GM19043 (cell line): ENCODE measurements around the gene AEBP1.

ENCODE experiments used
- ATAC-seq: cut with Tn5 transposase; IDR thresholded peaks from one replicate; pipeline ENCODE4 v1.9.1; 2021; ENCODE audit warnings: low read depth; ENCODE audit not compliant: unreplicated experiment

The AEBP1 gene

DNA sequence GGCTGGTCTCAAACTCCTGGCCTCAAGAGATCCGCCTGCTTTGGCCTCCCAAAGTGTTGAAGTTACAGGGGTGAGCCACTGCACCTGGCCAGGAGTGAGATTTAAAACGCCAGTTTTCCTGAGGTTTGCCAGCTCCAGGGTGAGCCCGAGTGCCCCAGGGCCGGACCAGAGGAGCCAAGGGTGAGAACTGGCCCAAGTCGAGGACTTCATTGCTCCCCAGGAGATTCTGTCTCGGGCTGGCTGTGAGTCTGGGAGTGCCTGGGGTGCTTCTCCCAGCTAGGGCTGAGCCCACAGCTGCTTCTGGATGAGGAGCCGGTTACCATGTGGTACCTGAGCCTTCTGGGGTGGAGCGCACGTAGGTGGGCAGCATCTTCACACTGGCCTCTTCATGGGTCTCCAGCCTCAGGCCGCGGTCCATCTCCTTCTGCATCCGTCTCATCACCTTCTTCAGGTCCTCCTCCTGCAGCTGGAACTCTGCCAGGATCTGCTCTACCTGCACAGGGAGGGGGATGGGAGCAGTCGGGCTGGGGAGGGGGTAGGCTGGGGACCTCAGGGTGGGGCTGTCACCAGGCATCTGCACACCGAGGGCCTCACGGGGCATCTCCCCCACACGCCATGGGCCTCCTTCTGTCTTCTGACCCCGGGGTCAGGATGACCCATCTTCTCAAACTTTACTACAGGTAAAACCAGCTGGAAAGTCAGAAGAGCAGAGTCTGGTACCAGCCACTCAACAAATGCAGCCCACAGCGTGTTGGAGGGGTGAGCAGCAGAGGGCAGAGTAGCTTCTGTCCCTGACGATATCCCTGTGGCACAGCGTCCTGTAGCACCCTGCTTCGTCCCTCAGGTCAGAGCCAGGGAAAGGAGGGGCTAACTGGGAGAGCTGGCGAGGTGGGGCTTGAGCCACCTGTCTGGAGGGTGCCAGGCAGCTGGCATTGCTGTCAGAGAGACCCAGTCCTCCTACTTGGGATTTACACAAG lies 49.1 kb downstream of the AEBP1 start:
- ATAC-seq = no peak

DNA sequence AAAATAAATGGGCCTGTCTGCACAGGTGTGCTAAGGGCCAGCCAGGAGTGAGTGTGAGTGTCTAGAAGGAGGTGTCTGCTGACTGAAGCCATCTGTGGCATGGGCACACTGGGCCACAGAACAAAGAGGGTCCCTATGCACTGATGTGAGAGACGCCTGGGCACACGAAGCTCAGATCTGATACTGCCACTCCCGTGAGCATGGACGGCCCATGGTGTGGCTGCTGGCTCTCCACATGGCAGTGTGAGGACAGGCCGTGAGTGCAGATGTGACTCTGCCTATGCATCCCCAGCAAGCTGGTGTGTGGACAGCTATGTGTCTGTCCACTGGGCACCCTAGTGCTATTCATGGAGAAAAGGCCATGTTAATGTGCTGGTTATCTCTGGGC lies 49.8 kb downstream of the AEBP1 start:
- no peak for ATAC-seq

DNA sequence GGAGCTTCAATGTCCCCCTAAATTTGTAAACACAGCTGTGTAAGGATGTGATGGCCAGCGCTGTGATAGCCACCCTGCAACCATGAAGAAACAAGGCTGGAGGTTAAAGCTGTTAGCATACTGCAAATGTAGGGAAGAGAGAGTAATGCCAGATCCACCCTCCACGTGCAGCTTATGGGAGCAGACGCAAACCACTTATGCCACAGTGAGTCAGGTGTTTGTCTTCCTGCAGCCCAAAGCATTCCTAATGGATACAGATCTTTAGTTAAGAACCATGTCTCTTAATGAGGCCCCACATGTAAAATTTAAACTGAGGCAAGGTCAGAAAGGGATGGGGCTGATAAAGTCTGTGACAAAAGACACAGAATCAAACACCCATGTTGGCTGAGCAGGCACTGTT lies 50.6 kb downstream of the AEBP1 start:
- ATAC-seq = no peak

DNA sequence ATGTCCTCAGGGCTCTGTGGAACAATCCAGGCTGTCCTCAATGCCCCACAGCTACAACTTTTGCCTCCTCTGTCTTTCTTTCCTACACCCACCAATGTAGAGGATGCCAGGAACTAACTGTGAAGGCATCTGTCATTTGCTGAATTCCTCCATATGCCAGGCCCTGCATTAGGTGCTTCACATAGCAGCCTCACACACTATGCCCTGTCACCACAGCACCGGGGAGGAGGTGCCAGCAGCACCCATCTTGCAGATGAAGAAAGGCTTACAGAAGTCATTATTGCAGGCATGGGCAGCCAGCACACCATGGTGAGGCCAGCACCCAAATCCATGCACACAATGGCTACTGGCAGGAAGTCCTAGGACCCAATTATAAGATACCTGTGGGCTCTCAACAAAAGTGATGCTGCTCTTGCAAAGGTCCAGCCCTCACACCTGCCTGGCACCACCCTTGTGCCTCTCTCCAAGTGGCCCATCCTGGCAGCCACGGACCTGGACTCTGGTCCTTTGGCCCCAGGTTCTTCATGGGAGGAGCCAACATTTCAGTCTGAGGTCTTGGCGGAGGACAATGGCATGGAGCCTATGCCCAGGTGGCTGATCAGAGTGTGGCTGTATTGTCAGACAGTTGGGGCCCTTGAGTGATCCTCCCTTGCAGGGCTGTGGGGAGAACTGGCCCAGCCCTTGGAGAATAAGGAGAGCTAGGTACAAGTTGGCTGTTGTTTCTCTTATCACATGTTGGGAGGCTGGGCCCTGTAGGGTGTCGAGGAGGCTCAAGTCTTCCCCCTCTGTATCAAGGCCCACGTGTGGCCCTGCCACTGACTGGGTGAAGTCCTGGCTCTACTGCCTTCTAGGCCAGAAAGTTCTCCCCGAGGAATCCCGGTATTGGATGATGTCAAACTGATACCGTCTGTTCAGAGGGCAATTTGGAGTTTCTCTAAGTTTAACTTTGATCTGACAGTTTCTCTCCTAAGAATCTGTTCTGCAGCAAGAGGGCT lies 51.3 kb downstream of the AEBP1 start:
- ATAC-seq = no peak

DNA sequence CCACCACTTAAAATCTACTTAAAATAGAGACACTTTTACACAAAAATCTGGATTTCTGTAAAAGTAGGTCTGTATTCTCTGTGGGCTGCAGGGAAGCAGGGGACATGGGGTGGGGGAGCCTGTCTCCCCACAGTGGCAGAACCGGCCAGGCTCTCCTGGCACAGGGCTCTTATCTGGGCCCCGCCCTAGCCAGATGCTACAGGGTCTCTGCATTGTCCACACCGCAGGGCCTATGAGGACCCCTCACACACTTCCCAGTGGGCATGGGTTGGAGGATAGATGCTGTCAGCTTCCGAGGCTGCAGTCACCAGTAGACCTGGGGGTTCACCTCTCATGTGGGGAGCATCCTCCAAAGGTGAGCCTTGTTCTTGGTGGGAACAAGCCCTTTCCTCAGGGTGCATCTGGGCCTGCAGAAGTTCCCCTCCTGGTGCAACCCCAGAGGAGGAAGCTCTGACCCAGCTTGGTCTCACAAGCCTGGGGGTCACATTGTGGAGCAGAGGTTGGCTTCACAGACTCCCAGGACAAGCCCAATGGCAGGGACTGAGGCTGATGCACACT lies 52.4 kb downstream of the AEBP1 start:
- no peak for ATAC-seq

DNA sequence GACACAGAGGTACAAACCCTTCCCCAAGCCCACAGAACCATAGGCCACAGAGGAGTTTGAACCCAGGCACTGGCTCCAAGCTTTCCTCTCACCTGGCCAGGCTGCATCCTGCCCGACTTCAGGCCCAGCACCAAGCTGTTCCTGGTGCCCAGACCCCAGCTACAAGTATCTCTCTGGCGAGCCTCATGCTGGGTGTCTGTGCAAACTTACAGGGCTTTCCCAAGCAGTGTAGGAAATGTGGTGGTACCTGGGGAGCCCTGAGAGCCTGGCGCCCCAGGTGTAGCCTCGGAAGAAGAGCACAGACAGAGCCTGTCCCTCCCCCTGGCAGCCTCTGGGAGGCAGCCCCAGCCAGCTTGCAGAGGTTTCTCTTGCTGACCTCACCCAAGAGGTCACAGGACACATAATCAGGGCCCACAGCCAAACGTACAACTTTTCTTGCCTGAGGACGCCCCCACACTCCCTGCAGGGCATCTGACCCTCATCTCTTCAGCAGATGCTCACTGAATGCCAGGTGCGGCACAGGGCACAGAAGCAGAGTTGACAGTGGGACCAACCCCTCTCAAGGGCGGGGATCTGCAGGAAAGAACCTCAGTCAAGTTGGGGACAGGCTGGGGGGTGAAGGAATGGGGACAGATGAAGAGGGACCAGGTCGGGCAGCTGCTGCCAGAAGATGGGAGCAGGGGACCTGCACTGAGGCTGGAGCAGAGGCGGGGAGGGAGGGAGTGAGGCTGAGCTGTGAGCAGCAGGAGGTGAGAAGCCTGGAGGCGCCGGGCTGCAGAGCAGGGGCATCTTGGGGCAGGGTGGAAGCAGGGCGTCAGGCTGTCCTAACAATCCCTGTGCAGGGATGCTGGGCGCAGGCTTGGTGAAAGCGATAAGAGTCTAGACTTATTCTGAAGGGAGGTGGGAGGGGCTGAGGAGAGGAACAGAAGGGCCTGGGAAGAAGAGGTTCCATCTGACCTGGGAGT lies 53.3 kb downstream of the AEBP1 start:
- no peak for ATAC-seq

DNA sequence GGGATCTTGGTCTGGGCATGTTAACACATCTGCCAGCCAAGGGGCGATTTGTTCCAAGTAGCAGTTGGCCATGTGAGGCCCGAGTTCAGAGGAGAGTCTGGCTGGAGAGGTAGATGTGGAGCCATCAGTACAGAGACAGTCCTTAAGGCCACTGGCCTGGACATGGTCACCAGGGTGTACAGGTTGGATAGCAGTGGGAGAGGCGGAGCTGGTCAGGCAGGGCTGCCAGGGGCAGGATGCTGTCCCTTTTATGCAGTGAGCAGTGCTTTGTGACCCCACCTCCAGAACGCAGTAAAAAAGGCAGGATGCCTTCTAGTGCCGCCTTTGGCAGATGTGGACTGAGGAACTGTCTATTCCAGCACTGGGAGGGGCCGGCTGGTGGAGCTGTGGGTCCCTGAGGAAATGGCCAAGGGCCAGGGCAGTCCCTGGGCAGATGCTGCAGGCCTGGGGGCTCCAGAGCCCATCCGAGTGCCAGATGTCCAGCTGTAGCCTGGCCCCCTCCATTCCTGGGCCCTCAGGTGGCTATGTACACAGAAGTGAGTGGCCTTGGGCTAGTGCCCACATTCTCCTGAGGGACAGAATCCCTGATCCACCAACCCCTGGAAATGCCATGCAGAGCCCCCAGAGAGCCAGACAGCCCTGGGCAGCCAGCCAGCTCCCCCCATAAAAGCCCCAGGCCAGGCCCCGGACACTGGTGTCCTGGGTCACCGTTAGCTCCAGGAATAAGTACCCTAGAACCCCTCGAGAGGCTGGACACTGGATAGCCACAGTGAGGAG lies 54.1 kb downstream of the AEBP1 start:
- ATAC-seq = no peak

DNA sequence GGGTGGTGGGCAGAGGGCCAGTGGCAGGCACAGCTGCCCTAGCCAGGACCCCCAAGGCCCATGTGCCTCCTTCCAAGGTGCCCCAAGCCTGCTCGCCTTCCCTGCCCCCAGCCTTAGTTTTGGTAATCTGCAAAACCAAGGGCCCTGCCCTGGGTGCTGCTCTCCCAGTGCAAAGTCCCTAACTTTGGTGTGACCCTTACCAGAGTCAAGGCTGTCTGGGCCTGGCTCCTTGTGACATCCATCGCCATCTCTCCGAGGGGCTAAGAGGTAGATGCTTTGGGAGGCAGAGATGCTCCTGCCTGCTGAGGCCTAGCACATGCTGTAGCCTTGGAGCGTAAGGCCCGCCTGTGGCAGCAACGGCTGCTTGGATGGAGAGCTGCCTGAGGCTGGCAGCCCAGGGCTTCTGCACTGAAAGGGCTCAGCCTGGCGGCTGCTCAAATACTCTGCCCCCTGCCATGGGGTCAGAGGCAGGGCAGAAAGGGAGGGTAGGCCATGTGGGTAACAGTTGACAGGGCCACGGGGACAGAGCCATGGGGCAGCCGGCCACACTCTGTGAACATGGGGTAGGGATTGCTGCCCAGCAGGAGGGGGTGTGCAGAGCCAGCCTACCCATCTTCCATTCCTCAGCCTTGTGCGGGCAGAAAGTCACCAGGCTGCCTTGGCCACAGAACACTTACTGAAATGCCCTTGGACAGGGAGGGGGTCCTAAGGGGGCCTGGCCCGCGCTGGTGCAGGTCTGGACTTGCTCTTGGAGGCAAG lies 54.9 kb downstream of the AEBP1 start:
- ATAC-seq = no peak

DNA sequence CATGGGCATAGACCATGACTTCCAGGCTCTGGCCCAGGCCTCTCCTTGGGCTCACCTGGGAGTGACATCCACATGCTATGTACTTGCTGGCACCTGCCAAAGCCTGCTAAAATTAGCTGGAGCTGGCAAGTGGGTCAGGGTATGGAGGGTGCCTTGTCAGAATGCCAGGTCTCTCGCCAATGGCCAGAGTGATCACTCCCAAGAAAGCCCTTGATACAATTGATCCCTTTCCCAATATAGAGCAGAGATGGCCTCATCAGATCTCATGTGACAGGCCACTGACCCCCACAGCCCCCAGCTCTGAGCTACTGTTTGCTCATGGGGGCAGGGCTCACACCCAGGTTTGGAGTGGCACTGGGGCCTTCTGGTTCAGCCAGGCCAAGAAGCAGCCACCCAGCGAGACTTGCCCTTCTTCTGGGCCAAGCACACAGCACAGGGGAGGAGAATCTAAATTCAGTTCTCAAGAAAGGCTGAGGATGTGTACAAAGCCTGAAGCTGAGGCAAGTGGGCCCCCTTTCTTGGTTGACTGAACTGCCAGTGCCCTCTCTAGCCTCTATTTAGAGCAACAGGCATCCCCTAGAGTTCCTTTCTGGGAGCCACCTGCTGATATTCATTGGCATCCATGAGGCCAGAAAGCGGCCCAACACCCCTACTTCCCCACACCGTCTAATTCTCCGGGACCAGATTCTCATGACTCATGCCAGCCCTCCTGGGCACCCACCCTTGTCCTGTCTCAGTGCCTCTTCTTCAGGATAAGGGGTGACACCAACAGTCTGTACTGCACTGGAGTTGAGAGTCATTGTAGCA lies 55.9 kb downstream of the AEBP1 start:
- no peak for ATAC-seq

DNA sequence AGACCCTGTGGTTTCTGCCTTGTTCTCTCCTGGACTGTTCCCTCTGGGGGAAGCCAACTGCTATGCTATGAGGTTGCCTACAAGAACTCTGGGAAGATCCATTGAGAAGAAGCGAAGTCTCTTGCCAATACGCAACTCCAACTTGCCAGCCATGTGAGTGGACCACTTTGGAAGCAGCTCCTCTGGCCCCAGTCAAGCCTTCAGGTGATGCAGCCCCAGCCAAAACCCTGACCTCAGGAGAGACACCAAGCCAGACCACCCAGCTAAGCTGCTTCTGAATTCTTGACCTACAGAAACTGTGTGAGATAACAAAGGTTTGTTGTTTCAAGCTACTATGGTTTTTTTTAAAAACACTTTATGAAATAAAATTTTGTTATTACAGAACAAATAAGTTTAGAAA lies 57.2 kb downstream of the AEBP1 start:
- ATAC-seq = no peak

DNA sequence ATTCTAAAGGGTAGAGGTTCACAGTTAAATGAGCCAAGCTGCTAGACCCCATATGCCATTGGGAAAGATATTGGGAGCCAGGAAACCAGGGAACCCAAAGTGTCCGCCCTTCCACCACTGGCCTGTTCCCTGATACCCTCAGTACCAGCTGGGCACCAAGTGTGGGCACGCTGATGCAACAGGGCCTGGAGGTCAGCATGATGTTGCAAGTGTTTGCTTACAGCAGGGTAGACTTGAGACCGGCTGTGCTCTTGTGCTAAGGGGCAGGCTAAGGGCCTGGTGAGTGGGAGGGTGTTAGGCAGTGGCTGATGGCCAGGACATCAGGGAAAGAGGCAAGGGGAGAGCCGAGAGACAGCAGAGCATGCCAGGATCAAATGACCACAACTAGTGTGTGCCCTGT lies 58.0 kb downstream of the AEBP1 start:
- ATAC-seq = no peak

DNA sequence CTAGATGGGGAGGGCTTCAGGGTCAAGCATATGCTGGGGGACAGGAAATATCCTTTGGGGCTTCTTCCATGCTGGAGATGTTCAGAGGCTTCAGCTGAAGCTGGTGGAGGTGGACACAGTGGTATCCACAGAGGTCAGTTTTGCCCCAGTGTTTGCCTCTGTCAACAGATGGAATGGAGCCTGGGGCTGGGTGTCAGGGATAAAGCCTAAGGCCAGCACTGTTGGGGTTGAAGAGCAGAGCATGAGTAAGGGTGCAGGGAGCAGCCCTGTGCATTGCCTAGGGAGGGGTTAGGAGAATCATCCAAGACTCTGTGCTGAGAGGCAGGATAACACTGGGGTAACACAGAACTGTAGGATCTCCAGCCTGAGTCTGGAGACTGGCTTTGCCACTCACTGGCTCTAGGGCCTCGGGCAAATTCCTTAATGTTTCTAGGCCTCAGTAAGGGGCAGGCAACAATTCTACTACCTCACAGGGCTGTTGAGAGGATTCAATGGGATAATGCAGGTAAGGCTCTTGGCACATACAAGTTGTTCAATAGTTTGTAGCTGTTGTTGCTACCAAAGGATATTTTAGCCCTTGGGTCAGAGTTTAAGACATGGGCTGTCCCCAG lies 58.7 kb downstream of the AEBP1 start:
- ATAC-seq = no peak

DNA sequence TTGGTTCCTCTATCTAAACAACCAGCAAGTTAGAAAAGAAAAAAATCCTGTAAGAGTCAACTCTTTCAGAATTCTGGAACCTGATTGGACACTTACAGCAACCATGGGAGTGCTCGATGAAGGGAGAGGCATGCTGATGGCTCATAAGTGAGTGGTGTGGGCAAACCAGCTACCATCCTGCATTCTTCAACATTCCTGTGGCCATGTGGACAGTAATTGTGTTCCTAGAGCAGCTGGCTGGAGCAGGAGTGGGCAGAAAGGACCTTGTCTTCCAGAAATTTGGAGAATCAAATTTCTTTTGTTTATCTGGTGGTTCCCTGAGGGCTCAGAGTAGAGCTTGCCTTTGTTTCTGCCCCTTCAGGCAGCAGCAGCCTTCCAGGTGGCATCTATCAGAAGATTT lies 59.4 kb downstream of the AEBP1 start:
- ATAC-seq = no peak
